ENCODE measurements around the gene PBRM1. TPM values are rescaled to one million over a fixed set of nuclear protein-coding genes. Genes with fewer than 3 reads are reported as not detected.

The PBRM1 gene
- total RNA-seq, 1 donor from 2014 or later = 78.3 TPM

DNA sequence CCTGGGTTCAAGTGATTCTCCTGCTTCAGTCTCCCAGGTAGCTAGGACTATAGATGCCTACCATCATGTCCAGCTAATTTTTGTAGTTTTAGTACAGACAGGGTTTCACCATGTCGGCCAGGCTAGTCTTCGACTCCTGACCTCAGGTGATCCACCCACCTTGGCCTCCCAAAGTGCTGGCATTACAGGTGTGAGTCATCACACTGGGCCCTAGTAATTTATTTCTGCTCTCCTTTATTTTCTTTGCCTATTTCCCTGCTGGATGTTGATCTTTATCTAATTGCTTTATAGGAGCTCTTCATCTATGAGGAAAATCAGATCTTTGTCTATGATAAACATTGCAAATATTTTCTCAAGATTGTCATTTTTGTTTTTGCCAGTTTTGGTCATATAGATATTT is 117.6 kb downstream of the PBRM1 start:
- no peak overlapping the region for H3K4me3 Mint-ChIP-seq (ENCODE audit: unreplicated experiment)
- no peak overlapping the region for H3K27ac Mint-ChIP-seq (ENCODE audit: unreplicated experiment)
- H3K27me3 Mint-ChIP-seq (ENCODE audit: unreplicated experiment) = no peaks in the 10 kb centered on the region
- TF ChIP-seq, protein P1, sequence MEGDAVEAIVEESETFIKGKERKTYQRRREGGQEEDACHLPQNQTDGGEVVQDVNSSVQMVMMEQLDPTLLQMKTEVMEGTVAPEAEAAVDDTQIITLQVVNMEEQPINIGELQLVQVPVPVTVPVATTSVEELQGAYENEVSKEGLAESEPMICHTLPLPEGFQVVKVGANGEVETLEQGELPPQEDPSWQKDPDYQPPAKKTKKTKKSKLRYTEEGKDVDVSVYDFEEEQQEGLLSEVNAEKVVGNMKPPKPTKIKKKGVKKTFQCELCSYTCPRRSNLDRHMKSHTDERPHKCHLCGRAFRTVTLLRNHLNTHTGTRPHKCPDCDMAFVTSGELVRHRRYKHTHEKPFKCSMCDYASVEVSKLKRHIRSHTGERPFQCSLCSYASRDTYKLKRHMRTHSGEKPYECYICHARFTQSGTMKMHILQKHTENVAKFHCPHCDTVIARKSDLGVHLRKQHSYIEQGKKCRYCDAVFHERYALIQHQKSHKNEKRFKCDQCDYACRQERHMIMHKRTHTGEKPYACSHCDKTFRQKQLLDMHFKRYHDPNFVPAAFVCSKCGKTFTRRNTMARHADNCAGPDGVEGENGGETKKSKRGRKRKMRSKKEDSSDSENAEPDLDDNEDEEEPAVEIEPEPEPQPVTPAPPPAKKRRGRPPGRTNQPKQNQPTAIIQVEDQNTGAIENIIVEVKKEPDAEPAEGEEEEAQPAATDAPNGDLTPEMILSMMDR (IDR thresholded peaks at IDR 0.05) = no peak
- H3K9me3 Mint-ChIP-seq (ENCODE audit: unreplicated experiment) = no peaks in the 10 kb centered on the region
- DNase-seq (ENCODE audit: extremely low spot score, unreplicated experiment) = no peak
- peaks cover 33% of the 10 kb centered on the region for H3K36me3 Mint-ChIP-seq (ENCODE audit: unreplicated experiment)
- no peaks in the 10 kb centered on the region for H3K4me1 Mint-ChIP-seq (ENCODE audit: unreplicated experiment)

DNA sequence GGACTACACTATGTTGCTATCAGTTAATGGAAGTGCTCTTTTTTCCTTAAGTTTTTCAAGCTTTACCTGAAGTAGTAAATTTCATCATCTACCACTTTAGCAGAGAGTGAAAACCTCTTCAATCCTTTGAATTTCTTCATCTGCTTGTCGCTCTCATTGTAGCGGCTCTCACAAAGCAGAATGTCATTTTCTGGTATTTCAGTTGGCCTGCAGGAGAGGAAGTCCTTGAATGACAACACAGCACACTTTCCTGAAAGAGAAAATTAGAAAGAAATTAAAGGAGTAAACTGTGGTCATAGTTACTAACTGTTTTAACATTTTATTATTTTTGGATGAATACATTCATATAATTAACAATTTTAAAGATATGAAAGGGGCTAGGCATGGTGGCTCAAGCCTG is 121.7 kb downstream of the PBRM1 start:
- no peak overlapping the region for H3K27ac Mint-ChIP-seq (ENCODE audit: unreplicated experiment)
- DNase-seq (ENCODE audit: extremely low spot score, unreplicated experiment) = no peak
- no peaks in the 10 kb centered on the region for H3K9me3 Mint-ChIP-seq (ENCODE audit: unreplicated experiment)
- TF ChIP-seq, protein P1 (IDR thresholded peaks at IDR 0.05) = no peak
- no peaks in the 10 kb centered on the region for H3K4me1 Mint-ChIP-seq (ENCODE audit: unreplicated experiment)
- no peaks in the 10 kb centered on the region for H3K27me3 Mint-ChIP-seq (ENCODE audit: unreplicated experiment)
- H3K4me3 Mint-ChIP-seq (ENCODE audit: unreplicated experiment) = no peak overlapping the region
- H3K36me3 Mint-ChIP-seq (ENCODE audit: unreplicated experiment) = peaks cover 46% of the 10 kb centered on the region

DNA sequence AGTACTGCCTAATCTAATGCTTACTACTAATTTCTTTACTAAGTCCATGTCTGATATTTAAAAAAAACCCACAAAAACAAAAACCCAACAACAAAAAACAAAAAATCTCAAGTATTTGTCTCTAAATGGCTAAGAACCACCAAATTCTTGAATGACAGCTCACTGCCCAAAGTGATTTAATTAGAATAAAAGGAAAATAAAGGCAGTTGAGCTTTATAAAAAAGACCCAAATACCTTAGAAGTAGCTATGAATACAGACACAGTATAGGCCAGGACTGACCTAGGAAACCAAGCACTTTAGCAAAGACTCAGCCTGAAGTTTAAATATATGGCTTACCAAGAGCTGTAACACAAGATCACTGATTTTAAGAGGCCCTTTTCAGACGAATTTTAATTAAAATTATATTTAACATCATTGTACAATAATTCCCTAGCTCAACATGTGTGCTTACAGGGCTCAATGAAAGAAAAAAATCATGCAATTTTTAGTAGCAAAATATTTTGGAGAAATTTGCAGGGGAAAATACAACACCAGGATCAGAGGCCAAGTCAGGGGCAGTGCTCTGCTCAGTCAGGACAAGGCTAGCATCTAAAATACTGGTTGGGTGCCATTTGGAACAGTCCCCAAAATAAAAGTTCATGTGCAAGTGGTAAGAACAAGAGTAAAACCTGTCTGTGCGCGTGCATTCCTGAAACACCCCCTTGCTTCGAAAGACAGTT is 124.5 kb downstream of the PBRM1 start:
- H3K4me1 Mint-ChIP-seq (ENCODE audit: unreplicated experiment) = peaks cover 1% of the 10 kb centered on the region
- TF ChIP-seq, protein P1 (IDR thresholded peaks at IDR 0.05) = no peak
- H3K36me3 Mint-ChIP-seq (ENCODE audit: unreplicated experiment) = peaks cover 53% of the 10 kb centered on the region
- H3K27ac Mint-ChIP-seq (ENCODE audit: unreplicated experiment) = no peak overlapping the region
- H3K4me3 Mint-ChIP-seq (ENCODE audit: unreplicated experiment) = no peak overlapping the region
- DNase-seq (ENCODE audit: extremely low spot score, unreplicated experiment) = no peak
- no peaks in the 10 kb centered on the region for H3K9me3 Mint-ChIP-seq (ENCODE audit: unreplicated experiment)
- no peaks in the 10 kb centered on the region for H3K27me3 Mint-ChIP-seq (ENCODE audit: unreplicated experiment)

DNA sequence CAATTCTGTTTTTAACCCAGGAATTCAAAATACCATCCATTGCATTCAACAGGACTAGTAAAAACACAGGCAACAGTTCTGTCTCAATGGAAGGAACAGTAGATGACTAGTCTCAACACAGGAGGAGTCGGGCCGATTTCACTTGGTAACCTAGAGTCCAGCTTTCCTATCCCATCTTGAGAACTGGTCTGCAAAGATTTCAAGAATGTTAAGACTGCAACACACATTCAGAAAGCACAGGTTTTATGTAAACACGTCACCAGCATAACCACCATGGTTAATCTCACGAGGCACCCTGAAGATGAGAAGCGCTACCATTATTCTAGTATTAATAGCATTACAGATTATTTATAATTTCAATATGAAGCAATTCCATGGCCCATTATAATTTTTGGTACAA is 127.3 kb downstream of the PBRM1 start:
- H3K27ac Mint-ChIP-seq (ENCODE audit: unreplicated experiment) = no peak overlapping the region
- no peak overlapping the region for H3K4me3 Mint-ChIP-seq (ENCODE audit: unreplicated experiment)
- DNase-seq (ENCODE audit: extremely low spot score, unreplicated experiment) = no peak
- H3K9me3 Mint-ChIP-seq (ENCODE audit: unreplicated experiment) = no peaks in the 10 kb centered on the region
- H3K36me3 Mint-ChIP-seq (ENCODE audit: unreplicated experiment) = peaks cover 50% of the 10 kb centered on the region
- peaks cover 14% of the 10 kb centered on the region for H3K4me1 Mint-ChIP-seq (ENCODE audit: unreplicated experiment)
- no peaks in the 10 kb centered on the region for H3K27me3 Mint-ChIP-seq (ENCODE audit: unreplicated experiment)
- TF ChIP-seq, protein P1 (IDR thresholded peaks at IDR 0.05) = no peak

DNA sequence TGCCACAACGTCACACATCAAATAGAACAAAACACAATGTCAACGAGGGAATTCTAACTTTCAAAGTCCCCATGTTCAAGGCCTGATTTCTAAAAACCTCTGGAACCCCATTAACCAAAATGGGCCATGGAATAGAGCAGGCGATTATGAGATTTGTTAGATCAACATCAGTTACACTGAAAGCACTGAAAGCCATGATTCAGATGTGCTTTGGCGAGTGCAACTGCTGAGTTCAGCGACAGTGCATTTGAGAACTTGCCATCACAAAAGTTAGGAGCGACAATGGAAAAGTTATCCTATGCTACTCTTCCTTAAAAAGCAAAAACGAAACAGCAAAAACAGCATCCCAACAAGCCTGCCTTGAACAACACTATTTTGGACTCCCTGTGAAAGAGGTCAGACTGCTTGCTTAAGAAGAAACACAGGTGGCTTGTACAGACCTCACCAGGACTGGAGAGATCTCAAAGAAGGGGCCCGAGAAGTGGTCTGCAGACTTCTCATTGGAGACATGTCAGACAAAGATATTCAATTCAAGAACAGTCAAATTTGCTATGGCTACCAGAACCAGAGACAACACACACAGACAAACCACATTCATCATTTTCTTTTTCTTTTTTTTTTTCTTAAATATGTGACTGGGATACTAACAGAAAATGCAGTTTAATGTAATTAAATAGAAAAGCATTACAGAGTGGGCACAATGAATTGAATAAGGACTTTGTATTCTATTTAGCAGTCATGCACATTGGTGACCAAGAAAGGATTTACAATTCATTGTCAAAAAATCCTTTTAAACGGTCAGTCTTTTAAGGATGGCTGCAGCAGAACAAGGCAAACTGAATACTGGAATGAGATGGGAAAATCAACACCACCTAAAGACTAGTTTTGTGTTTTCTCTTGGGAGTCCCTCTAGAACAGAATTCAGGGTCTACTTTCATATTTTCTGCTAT is 128.4 kb downstream of the PBRM1 start:
- no peaks in the 10 kb centered on the region for H3K27me3 Mint-ChIP-seq (ENCODE audit: unreplicated experiment)
- no peak overlapping the region for H3K27ac Mint-ChIP-seq (ENCODE audit: unreplicated experiment)
- peaks cover 46% of the 10 kb centered on the region for H3K36me3 Mint-ChIP-seq (ENCODE audit: unreplicated experiment)
- H3K9me3 Mint-ChIP-seq (ENCODE audit: unreplicated experiment) = no peaks in the 10 kb centered on the region
- peaks cover 14% of the 10 kb centered on the region for H3K4me1 Mint-ChIP-seq (ENCODE audit: unreplicated experiment)
- TF ChIP-seq, protein P1 (IDR thresholded peaks at IDR 0.05) = no peak
- no peak for DNase-seq (ENCODE audit: extremely low spot score, unreplicated experiment)
- H3K4me3 Mint-ChIP-seq (ENCODE audit: unreplicated experiment) = no peak overlapping the region
